ENCODE results near the gene PWP1. TPM values are rescaled to one million over a fixed set of nuclear protein-coding genes. Genes with fewer than 3 reads are reported as not detected.

The PWP1 gene
- total and polyA plus RNA-seq, 2 of the 4 experiments (the other 2 are of a cell fraction), result 143 to 179 TPM

DNA sequence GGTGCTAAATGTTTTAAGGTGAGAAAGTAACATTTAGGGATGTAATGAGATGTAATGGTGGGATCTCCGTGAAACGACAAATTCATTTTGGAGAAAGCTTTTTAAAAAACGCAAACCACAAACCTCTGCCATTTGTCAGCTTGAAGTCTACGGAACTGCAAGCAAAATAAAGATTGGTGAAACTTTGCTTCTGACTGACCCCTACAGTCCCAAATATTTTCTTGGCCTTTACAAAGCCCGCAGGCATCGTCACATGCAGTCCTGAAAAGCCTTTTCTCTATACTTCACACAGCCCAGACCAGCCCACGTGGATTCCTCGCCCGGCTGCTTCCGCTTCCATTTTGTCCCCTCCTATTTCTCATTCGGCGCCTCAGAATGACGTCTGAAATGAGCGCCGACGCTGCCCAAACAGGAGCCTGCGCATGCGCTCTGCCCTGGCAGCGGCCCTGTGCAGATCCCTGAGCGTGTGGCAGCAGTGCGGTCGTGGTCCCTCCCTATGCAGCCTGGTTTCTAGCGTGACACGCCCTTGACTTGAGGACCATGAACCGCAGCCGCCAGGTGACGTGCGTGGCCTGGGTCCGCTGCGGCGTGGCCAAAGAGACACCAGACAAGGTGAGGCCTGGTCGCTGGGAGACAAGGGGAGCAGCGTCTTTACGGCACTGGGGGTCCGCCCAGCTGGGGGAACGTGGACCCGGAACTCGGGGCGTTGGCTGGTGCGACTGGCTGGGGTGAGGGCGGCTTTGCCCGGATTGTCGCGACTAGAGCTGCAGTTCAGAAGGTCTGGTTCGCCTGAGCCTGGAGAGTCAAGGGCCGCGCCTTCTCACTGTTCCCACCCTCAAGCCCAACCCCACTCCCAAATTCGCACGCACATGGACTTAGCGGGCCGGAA is at the start of gene PWP1 (continued):
- TF ChIP-seq, protein P1, sequence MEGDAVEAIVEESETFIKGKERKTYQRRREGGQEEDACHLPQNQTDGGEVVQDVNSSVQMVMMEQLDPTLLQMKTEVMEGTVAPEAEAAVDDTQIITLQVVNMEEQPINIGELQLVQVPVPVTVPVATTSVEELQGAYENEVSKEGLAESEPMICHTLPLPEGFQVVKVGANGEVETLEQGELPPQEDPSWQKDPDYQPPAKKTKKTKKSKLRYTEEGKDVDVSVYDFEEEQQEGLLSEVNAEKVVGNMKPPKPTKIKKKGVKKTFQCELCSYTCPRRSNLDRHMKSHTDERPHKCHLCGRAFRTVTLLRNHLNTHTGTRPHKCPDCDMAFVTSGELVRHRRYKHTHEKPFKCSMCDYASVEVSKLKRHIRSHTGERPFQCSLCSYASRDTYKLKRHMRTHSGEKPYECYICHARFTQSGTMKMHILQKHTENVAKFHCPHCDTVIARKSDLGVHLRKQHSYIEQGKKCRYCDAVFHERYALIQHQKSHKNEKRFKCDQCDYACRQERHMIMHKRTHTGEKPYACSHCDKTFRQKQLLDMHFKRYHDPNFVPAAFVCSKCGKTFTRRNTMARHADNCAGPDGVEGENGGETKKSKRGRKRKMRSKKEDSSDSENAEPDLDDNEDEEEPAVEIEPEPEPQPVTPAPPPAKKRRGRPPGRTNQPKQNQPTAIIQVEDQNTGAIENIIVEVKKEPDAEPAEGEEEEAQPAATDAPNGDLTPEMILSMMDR (conservative IDR thresholded peaks at IDR 0.05; ENCODE audit: low read depth, low read length), result no peak
- TF ChIP-seq RAD21 (IDR thresholded peaks at IDR 0.05; ENCODE audit: low read length), result no peak

DNA sequence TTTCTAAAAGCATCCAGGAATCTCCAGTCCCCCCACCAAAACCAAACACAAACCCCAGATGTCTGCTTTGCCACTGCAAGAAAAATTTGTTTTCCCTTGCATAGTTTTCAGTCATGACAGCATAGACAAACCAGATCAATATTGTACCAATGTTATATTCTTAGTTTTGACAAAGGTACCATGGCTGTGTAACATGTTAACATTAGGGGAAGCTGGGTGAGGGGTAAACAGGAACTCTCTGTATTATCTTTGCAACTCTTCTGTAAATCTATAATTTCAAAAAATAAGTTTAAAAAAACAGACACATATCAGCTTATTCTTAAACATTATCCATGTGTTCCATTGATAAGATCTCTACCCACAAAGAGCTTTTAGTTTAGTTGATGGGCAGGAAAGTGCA is 44.4 kb upstream of the PWP1 start:
- DNase-seq (no peak), ATAC-seq (ENCODE audit: low read depth) (no peak)
- H3K4me2 ChIP-seq (ENCODE audit: low read depth, low read length), result no peak overlapping the region
- no peak overlapping the region for H3K27ac ChIP-seq (ENCODE audit: insufficient read depth, low read length)
- BruUV-seq (replicated peaks), result no TSS peak
- dilution Hi-C loops (cut with HindIII; ENCODE audit: low sequenced_read_pairs, unreplicated experiment) (no loop called here), in situ Hi-C loops (cut with MboI; ENCODE audit: low sequenced_read_pairs) (no loop called here), intact Hi-C loops (cut with micrococcal nuclease) (no loop called here)
- H2BK120ac ChIP-seq (ENCODE audit: low read depth, low read length), result no peak overlapping the region
- no peaks in the 10 kb centered on the region for H3K27me3 ChIP-seq (ENCODE audit: control insufficient read depth, insufficient read depth, low read length)
- no peak overlapping the region for H4K8ac ChIP-seq (ENCODE audit: low read depth in 2 of 2, low read length in 2 of 2)
- ChIA-PET CTCF (no interaction called here), POLR2A (ENCODE audit: unreplicated experiment) (no interaction called here)
- no peaks in the 10 kb centered on the region for H3K79me1 ChIP-seq (ENCODE audit: low read depth in 1 of 2, low read length in 2 of 2)
- no peak overlapping the region for H2AK5ac ChIP-seq (ENCODE audit: low read depth, low read length)
- no peaks in the 10 kb centered on the region for H3K9me1 ChIP-seq (ENCODE audit: insufficient read depth, low read length)
- H2BK5ac ChIP-seq (ENCODE audit: low read depth, low read length, poor library complexity, severe bottlenecking), result no peak overlapping the region
- H4K20me1 ChIP-seq (ENCODE audit: insufficient read depth, low read length), result no peaks in the 10 kb centered on the region
- H3K23ac ChIP-seq (ENCODE audit: low read depth, low read length), result no peak overlapping the region
- H2BK15ac ChIP-seq (ENCODE audit: low read depth, low read length), result no peak overlapping the region
- H4K91ac ChIP-seq (ENCODE audit: insufficient read depth, low read depth, low read length), result no peak overlapping the region
- H3K4ac ChIP-seq (ENCODE audit: low read depth, low read length), result no peak overlapping the region
- no peaks in the 10 kb centered on the region for H3K9me3 ChIP-seq (ENCODE audit: control insufficient read depth, insufficient read depth, low read length)
- H3K36me3 ChIP-seq (ENCODE audit: control insufficient read depth, insufficient read depth, low read length), result no peaks in the 10 kb centered on the region
- no peak overlapping the region for H3K18ac ChIP-seq (ENCODE audit: low read depth, low read length)
- H3K56ac ChIP-seq (ENCODE audit: extremely low read depth, insufficient read depth, low read length), result no peak overlapping the region
- no peak overlapping the region for H4K5ac ChIP-seq (ENCODE audit: low read depth, low read length)
- no peak overlapping the region for H2AFZ ChIP-seq (replicated peaks; ENCODE audit: low read length, poor library complexity)
- H3K9ac ChIP-seq (ENCODE audit: low read depth, low read length), result no peak overlapping the region
- no peak overlapping the region for H2AK9ac ChIP-seq (replicated peaks; ENCODE audit: low read depth, low read length, poor library complexity)
- H3K4me1 ChIP-seq (ENCODE audit: control insufficient read depth, insufficient read depth, low read length), result no peaks in the 10 kb centered on the region
- H2BK20ac ChIP-seq (ENCODE audit: low read depth, low read length), result no peak overlapping the region
- no peak overlapping the region for H3K4me3 ChIP-seq (ENCODE audit: insufficient read depth, low read depth, low read length)
- no peak overlapping the region for H3K14ac ChIP-seq (replicated peaks; ENCODE audit: low read depth, low read length)
- TF ChIP-seq CEBPB (IDR thresholded peaks at IDR 0.05; ENCODE audit: low read depth, low read length), result no peak
- no peak for TF ChIP-seq CHD1 (IDR thresholded peaks at IDR 0.05; ENCODE audit: low read depth, low read length)
- no peak for TF ChIP-seq NFE2L2 (IDR thresholded peaks at IDR 0.05; ENCODE audit: low read depth, low read length)
- no peak for TF ChIP-seq BHLHE40 (IDR thresholded peaks at IDR 0.05; ENCODE audit: low read depth, low read length)
- TF ChIP-seq, protein P2, sequence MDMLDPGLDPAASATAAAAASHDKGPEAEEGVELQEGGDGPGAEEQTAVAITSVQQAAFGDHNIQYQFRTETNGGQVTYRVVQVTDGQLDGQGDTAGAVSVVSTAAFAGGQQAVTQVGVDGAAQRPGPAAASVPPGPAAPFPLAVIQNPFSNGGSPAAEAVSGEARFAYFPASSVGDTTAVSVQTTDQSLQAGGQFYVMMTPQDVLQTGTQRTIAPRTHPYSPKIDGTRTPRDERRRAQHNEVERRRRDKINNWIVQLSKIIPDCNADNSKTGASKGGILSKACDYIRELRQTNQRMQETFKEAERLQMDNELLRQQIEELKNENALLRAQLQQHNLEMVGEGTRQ (IDR thresholded peaks at IDR 0.05; ENCODE audit: low read depth, low read length), result no peak
- TF ChIP-seq RCOR1 (IDR thresholded peaks at IDR 0.05; ENCODE audit: insufficient replicate concordance, low read length), result no peak
- no peak for TF ChIP-seq MXI1 (IDR thresholded peaks at IDR 0.05; ENCODE audit: borderline replicate concordance, low read depth, low read length)
- TF ChIP-seq, protein P3, sequence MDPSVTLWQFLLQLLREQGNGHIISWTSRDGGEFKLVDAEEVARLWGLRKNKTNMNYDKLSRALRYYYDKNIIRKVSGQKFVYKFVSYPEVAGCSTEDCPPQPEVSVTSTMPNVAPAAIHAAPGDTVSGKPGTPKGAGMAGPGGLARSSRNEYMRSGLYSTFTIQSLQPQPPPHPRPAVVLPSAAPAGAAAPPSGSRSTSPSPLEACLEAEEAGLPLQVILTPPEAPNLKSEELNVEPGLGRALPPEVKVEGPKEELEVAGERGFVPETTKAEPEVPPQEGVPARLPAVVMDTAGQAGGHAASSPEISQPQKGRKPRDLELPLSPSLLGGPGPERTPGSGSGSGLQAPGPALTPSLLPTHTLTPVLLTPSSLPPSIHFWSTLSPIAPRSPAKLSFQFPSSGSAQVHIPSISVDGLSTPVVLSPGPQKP (IDR thresholded peaks at IDR 0.05; ENCODE audit: borderline replicate concordance, low read depth, low read length), result no peak
- TF ChIP-seq MAZ (IDR thresholded peaks at IDR 0.05; ENCODE audit: borderline replicate concordance, low read depth, low read length), result no peak
- TF ChIP-seq RAD21 (IDR thresholded peaks at IDR 0.05; ENCODE audit: low read length), result no peak
- no peak for TF ChIP-seq RFX5 (IDR thresholded peaks at IDR 0.05; ENCODE audit: low read depth, low read length)
- no peak for TF ChIP-seq FOS (IDR thresholded peaks at IDR 0.05; ENCODE audit: low read depth, low read length)

All from IMR-90 (cell line).